ENCODE measurements around the gene TNS1.

GRCh38 chr2:217944923-217945322 lies 57.9 kb downstream of the TNS1 start:
- TF ChIP-seq, protein P1, sequence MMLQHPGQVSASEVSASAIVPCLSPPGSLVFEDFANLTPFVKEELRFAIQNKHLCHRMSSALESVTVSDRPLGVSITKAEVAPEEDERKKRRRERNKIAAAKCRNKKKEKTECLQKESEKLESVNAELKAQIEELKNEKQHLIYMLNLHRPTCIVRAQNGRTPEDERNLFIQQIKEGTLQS (IDR thresholded peaks at IDR 0.05), result no peak
- TF ChIP-seq POLR2A (IDR thresholded peaks at IDR 0.05; ENCODE audit: borderline replicate concordance, extremely low read depth, insufficient read depth, insufficient read length) (no peak), SP1 (IDR thresholded peaks at IDR 0.05; ENCODE audit: low read depth) (no peak), EZH2 (IDR thresholded peaks at IDR 0.05) (no peak), POLR2AphosphoS5 (IDR thresholded peaks at IDR 0.05; ENCODE audit: low read depth, low read length) (no peak)
- TF ChIP-seq, protein P2, sequence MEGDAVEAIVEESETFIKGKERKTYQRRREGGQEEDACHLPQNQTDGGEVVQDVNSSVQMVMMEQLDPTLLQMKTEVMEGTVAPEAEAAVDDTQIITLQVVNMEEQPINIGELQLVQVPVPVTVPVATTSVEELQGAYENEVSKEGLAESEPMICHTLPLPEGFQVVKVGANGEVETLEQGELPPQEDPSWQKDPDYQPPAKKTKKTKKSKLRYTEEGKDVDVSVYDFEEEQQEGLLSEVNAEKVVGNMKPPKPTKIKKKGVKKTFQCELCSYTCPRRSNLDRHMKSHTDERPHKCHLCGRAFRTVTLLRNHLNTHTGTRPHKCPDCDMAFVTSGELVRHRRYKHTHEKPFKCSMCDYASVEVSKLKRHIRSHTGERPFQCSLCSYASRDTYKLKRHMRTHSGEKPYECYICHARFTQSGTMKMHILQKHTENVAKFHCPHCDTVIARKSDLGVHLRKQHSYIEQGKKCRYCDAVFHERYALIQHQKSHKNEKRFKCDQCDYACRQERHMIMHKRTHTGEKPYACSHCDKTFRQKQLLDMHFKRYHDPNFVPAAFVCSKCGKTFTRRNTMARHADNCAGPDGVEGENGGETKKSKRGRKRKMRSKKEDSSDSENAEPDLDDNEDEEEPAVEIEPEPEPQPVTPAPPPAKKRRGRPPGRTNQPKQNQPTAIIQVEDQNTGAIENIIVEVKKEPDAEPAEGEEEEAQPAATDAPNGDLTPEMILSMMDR (IDR thresholded peaks at IDR 0.05 in 2 of 3, conservative IDR thresholded peaks at IDR 0.05 in 1 of 3; ENCODE audit: borderline replicate concordance in 1 of 3, insufficient read depth in 1 of 3, low read depth in 2 of 3, low read length in 2 of 3), result no peak

Measured in HCT116 (cell line).